HG03175 (cell line): ENCODE data around the gene TMEM132A.

ENCODE experiments used
- ATAC-seq: cut with Tn5 transposase; IDR thresholded peaks from one replicate; pipeline ENCODE4 v1.9.1; 2021; ENCODE audit warnings: mild to moderate bottlenecking, moderate library complexity; ENCODE audit not compliant: unreplicated experiment

The TMEM132A gene

GRCh38 chr11:60984149-60984548, 59.9 kb downstream of the TMEM132A start:
- ATAC-seq = no peak

- ATAC-seq = no peak
Measured at GRCh38 chr11:60984636-60985035, 60.4 kb downstream of the TMEM132A start.

GRCh38 chr11:60985501-60985900, 61.2 kb downstream of the TMEM132A start:
- ATAC-seq = no peak

GRCh38 chr11:60985991-60986915, 62.0 kb downstream of the TMEM132A start:
- no peak for ATAC-seq
